MM.1S (cell line): ENCODE data around the gene GSTM2.

Source experiments
- DNase-seq: peaks from one replicate; pipeline ENCODE4 v3.0.0-alpha.2; 2015
- H2AFZ ChIP-seq: fragments of 300-600 bp; sonication (generic); 2 replicates; pipeline ENCODE4 v1.6.0; 2016; ENCODE audit warnings: antibody characterized with exemption, low read length
- H3F3A ChIP-seq: fragments of 300-600 bp; sonication (generic); 2 replicates; pipeline ENCODE4 v1.6.1; 2016; ENCODE audit warnings: mild to moderate bottlenecking, antibody characterized with exemption, low read length, moderate library complexity, mixed read lengths; ENCODE audit not compliant: insufficient read depth
- H3K27ac ChIP-seq: fragments of 300-600 bp; sonication (generic); 2 replicates; pipeline ENCODE4 v1.5.1; 2016; ENCODE audit warnings: mild to moderate bottlenecking, low read length
- H3K27me3 ChIP-seq: fragments of 300-600 bp; sonication (generic); replicated peaks from 2 replicates; pipeline ENCODE4 v1.6.0; 2016; ENCODE audit warnings: low read length; ENCODE audit not compliant: insufficient read depth
- H3K36me3 ChIP-seq: fragments of 300-600 bp; sonication (generic); replicated peaks from 2 replicates; pipeline ENCODE4 v1.6.1; 2016; ENCODE audit warnings: mild to moderate bottlenecking, low read length, mixed read lengths; ENCODE audit not compliant: insufficient read depth
- H3K4me1 ChIP-seq: fragments of 300-600 bp; sonication (generic); 2 replicates; pipeline ENCODE4 v1.6.1; 2016; ENCODE audit warnings: low read length, mixed read lengths
- H3K4me2 ChIP-seq: fragments of 300-600 bp; sonication (generic); 2 replicates; pipeline ENCODE4 v1.6.0; 2016; ENCODE audit warnings: low read depth, low read length
- H3K4me3 ChIP-seq: fragments of 300-600 bp; sonication (generic); 2 replicates; pipeline ENCODE4 v1.5.1; 2016; ENCODE audit warnings: low read length, mixed read lengths
- H3K79me2 ChIP-seq: fragments of 300-600 bp; sonication (generic); 2 replicates; pipeline ENCODE4 v1.6.1; 2016; ENCODE audit warnings: mixed run types, low read length, mixed read lengths
- H3K9ac ChIP-seq: fragments of 300-600 bp; sonication (generic); 2 replicates; pipeline ENCODE4 v1.6.1; 2016; ENCODE audit warnings: low read length, mixed read lengths
- H3K9me2 ChIP-seq: fragments of 300-600 bp; sonication (generic); replicated peaks from 2 replicates; pipeline ENCODE4 v1.6.1; 2016; ENCODE audit warnings: mild to moderate bottlenecking, low read length, mixed read lengths; ENCODE audit not compliant: insufficient read depth
- H3K9me3 ChIP-seq: fragments of 300-600 bp; sonication (generic); replicated peaks from 2 replicates; pipeline ENCODE4 v1.6.1; 2016; ENCODE audit warnings: mild to moderate bottlenecking, low read length, mixed read lengths; ENCODE audit not compliant: insufficient read depth
- H4K20me1 ChIP-seq: fragments of 300-600 bp; sonication (generic); 2 replicates; pipeline ENCODE4 v1.6.1; 2016; ENCODE audit warnings: mild to moderate bottlenecking, low read length, moderate library complexity, mixed read lengths; ENCODE audit not compliant: insufficient read depth
- EZH2 ChIP-seq: fragments of 300-600 bp; sonication (generic); optimal IDR thresholded peaks from 2 replicates; pipeline ENCODE3; 2017; ENCODE audit warnings: low read depth, mild to moderate bottlenecking, antibody characterized with exemption, low read length, mixed read lengths
- EZH2phosphoT487 ChIP-seq: fragments of 300-600 bp; sonication (generic); IDR thresholded peaks from 2 replicates; pipeline ENCODE4 v1.6.1; 2018; ENCODE audit warnings: antibody characterized with exemption, low read length
- TF ChIP-seq, protein P1 (sequence below): fragments of 300-600 bp; sonication (generic); IDR thresholded peaks from 2 replicates; pipeline ENCODE4 v1.5.1; 2016; ENCODE audit warnings: antibody characterized with exemption, low read length, mixed read lengths

The GSTM2 gene

DNA sequence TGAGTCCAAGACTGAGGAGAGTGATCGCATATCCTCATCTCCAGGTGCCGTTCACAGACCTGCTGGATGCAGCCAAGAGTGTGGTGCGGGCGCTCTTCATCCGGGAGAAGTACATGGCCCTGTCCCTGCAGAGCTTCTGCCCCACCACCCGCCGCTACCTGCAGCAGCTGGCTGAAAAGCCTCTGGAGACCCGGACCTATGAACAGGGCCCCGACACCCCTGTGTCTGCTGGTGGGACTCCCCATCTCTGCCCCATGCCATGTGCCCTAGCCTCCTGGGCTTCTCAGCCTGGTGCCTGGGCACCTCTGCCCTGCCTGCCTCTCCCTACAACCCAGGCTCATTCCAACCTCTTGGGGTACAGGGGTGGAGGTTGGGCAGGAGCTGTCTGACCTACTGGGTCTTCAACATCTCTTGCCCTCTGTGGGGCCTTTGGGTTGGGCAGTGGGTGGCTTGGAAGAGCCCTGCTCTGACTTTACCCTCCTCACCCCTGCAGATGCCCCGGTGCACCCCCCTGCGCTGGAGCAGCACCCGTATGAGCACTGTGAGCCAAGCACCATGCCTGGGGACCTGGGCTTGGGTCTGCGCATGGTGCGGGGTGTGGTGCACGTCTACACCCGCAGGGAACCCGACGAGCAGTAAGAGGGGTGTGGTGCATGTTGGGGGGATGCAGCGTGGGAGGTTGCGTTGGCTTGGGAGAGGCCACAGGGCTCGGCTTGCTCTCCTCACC is 41.0 kb upstream of the GSTM2 start:
- Histone ChIP-seq H3K4me2 (no peak overlapping the region), H3K36me3 (no peaks in the 10 kb centered on the region), H3K27ac (no peak overlapping the region), H3K4me3 (no peak overlapping the region), H2AFZ (no peak overlapping the region), H3K79me2 (peaks cover 18% of the 10 kb centered on the region), H3K9me3 (no peaks in the 10 kb centered on the region), H3K27me3 (no peaks in the 10 kb centered on the region), H3K9ac (no peak overlapping the region), H3K9me2 (no peaks in the 10 kb centered on the region), H3K4me1 (no peaks in the 10 kb centered on the region), H3F3A (no peaks in the 10 kb centered on the region), H4K20me1 (no peaks in the 10 kb centered on the region)
- no peak for TF ChIP-seq EZH2
- TF ChIP-seq EZH2phosphoT487: no peak
- no peak for DNase-seq

DNA sequence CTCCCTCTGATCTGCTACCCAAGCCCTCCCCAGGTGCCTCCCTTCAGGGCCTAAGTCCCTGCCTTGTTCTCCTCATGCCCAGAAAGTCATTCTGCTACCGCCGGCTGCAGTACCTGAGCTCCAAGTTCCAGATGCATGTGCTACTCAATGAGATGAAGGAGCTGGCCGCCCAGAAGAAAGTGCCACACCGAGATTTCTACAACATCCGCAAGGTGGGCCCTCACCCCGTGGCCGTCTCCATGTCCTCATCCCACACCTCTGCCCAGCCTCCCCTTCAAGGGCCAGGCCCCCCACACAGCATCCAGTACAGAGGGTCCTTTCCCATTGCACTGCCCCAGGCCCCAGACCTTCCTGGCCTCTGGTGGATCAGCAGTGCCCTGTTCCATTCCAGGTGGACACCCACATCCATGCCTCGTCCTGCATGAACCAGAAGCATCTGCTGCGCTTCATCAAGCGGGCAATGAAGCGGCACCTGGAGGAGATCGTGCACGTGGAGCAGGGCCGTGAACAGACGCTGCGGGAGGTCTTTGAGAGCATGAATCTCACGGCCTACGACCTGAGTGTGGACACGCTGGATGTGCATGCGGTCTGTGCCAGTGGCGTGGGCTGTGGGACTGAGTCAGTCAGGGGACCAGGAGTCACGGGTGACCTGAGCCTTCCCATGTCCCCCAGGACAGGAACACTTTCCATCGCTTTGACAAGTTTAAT is 40.0 kb upstream of the GSTM2 start:
- Histone ChIP-seq H3K9me3 (no peaks in the 10 kb centered on the region), H3F3A (no peaks in the 10 kb centered on the region), H3K9me2 (no peaks in the 10 kb centered on the region), H3K27ac (no peak overlapping the region), H3K9ac (no peak overlapping the region), H3K36me3 (no peaks in the 10 kb centered on the region), H3K4me3 (no peak overlapping the region), H2AFZ (no peak overlapping the region), H3K27me3 (no peaks in the 10 kb centered on the region), H3K4me1 (no peaks in the 10 kb centered on the region), H3K79me2 (peaks cover 8% of the 10 kb centered on the region), H4K20me1 (no peaks in the 10 kb centered on the region), H3K4me2 (no peak overlapping the region)
- no peak for DNase-seq
- TF ChIP-seq EZH2 (no peak), EZH2phosphoT487 (no peak)
- TF ChIP-seq, protein P1, sequence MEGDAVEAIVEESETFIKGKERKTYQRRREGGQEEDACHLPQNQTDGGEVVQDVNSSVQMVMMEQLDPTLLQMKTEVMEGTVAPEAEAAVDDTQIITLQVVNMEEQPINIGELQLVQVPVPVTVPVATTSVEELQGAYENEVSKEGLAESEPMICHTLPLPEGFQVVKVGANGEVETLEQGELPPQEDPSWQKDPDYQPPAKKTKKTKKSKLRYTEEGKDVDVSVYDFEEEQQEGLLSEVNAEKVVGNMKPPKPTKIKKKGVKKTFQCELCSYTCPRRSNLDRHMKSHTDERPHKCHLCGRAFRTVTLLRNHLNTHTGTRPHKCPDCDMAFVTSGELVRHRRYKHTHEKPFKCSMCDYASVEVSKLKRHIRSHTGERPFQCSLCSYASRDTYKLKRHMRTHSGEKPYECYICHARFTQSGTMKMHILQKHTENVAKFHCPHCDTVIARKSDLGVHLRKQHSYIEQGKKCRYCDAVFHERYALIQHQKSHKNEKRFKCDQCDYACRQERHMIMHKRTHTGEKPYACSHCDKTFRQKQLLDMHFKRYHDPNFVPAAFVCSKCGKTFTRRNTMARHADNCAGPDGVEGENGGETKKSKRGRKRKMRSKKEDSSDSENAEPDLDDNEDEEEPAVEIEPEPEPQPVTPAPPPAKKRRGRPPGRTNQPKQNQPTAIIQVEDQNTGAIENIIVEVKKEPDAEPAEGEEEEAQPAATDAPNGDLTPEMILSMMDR: no peak

DNA sequence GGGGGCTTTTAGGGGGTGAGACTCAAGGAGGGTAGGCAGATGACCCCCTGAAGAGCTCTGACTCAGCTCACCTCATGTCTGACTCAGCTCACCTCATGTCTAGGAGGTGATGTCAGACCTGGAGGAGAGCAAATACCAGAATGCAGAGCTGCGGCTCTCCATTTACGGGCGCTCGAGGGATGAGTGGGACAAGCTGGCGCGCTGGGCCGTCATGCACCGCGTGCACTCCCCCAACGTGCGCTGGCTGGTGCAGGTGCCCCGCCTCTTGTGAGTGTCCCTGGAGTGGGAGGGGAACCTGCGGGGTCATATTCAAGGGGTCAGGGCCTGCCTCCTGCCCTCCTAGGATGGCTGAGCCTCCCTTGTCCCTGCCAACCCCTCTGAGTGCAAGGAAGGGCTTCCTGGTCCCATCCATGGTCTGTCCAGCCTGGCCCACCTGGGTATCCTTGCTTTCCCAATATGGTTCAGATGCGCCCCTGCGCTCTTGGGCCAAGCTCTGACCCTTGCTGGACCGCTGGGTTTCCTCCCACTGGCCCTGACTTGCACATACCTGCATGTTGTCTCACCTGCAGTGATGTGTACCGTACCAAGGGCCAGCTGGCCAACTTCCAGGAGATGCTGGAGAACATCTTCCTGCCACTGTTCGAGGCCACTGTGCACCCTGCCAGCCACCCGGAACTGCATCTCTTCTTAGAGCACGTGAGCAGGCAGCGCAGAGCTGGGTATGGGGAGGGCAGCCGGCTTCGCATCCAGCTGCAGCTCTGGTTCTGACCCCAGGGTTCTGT is 39.1 kb upstream of the GSTM2 start:
- Histone ChIP-seq H3K4me2 (no peak overlapping the region), H4K20me1 (no peaks in the 10 kb centered on the region), H3K9ac (no peak overlapping the region), H3K9me2 (no peaks in the 10 kb centered on the region), H3K27ac (no peak overlapping the region), H3K36me3 (no peaks in the 10 kb centered on the region), H3F3A (no peaks in the 10 kb centered on the region), H3K27me3 (no peaks in the 10 kb centered on the region), H2AFZ (no peak overlapping the region), H3K4me1 (no peaks in the 10 kb centered on the region), H3K79me2 (peaks cover 3% of the 10 kb centered on the region; the same call in 1 of the 2 replicates), H3K9me3 (no peaks in the 10 kb centered on the region), H3K4me3 (no peak overlapping the region)
- no peak for DNase-seq
- TF ChIP-seq EZH2phosphoT487 (no peak), EZH2 (no peak)
- TF ChIP-seq, protein P1: no peak
